GM21390 (cell line): Measurements from ENCODE around the gene SP140L.
"Not testable (repeated sequence)": the region's sequence is repeated elsewhere in the genome, so short reads cannot be mapped to it uniquely, and the experiment has no call there.

Source experiments
- ATAC-seq: cut with Tn5 transposase; IDR thresholded peaks from one replicate; pipeline ENCODE4 v1.9.1; 2021; ENCODE audit not compliant: unreplicated experiment

The SP140L gene

GRCh38 chr2:230323385-230324106 lies 3.4 kb upstream of the SP140L start:
- no peak for ATAC-seq

- ATAC-seq, result no peak
Measured at GRCh38 chr2:230324503-230324902, 2.5 kb upstream of the SP140L start.

GRCh38 chr2:230325316-230326243 lies 1.4 kb upstream of the SP140L start:
- no peak for ATAC-seq

GRCh38 chr2:230327418-230328154 lies 593 bp downstream of the SP140L start:
- peak; percentile 72 for ATAC-seq

GRCh38 chr2:230328155-230328458 lies 1.1 kb downstream of the SP140L start:
- ATAC-seq, result no peak

GRCh38 chr2:230329946-230330605 lies 3.1 kb downstream of the SP140L start:
- ATAC-seq, result no peak

GRCh38 chr2:230330725-230331124 lies 3.7 kb downstream of the SP140L start:
- no peak for ATAC-seq

- no peak for ATAC-seq
Measured at GRCh38 chr2:230335461-230335863, 8.5 kb downstream of the SP140L start.

- no peak for ATAC-seq
Measured at GRCh38 chr2:230335864-230336506, 9.0 kb downstream of the SP140L start.

- ATAC-seq, result not testable (repeated sequence)
Measured at GRCh38 chr2:230341936-230342528, 15.0 kb downstream of the SP140L start.

GRCh38 chr2:230343041-230343624 lies 16.1 kb downstream of the SP140L start:
- not testable (repeated sequence) for ATAC-seq

- ATAC-seq, result no peak
Measured at GRCh38 chr2:230343747-230344146, 16.8 kb downstream of the SP140L start.

- no peak for ATAC-seq
Measured at GRCh38 chr2:230346465-230346864, 19.5 kb downstream of the SP140L start.

- no peak for ATAC-seq
Measured at GRCh38 chr2:230346921-230347533, 20.0 kb downstream of the SP140L start.

- ATAC-seq, result peak; percentile 61
Measured at GRCh38 chr2:230347659-230348305, 20.8 kb downstream of the SP140L start.

- ATAC-seq, result peak; percentile 49
Measured at GRCh38 chr2:230348787-230349186, 21.8 kb downstream of the SP140L start.

- no peak for ATAC-seq
Measured at GRCh38 chr2:230356084-230356483, 29.1 kb downstream of the SP140L start.

GRCh38 chr2:230358305-230358704 lies 31.3 kb downstream of the SP140L start:
- ATAC-seq, result no peak

- no peak for ATAC-seq
Measured at GRCh38 chr2:230360028-230360427, 33.0 kb downstream of the SP140L start.
